Activated CD4-positive, alpha-beta T cell treated with anti-CD3 and anti-CD28 coated beads for 4 hours (primary cell): ENCODE measurements around the gene CCDC69.
"Not testable (repeated sequence)": the region's sequence is repeated elsewhere in the genome, so short reads cannot be mapped to it uniquely, and the experiment has no call there.

Source experiments
- DNase-seq, 2 donors: peaks; one replicate each; pipeline ENCODE4 v3.0.0-alpha.2; 2020

Gene CCDC69

GRCh38 chr5:151219789-151220188 lies 4.1 kb downstream of the CCDC69 start:
- DNase-seq: no peak

GRCh38 chr5:151219138-151219537 lies 4.8 kb downstream of the CCDC69 start:
- no peak for DNase-seq

- DNase-seq: no peak
Observed at GRCh38 chr5:151218177-151218576, 5.7 kb downstream of the CCDC69 start.

DNA sequence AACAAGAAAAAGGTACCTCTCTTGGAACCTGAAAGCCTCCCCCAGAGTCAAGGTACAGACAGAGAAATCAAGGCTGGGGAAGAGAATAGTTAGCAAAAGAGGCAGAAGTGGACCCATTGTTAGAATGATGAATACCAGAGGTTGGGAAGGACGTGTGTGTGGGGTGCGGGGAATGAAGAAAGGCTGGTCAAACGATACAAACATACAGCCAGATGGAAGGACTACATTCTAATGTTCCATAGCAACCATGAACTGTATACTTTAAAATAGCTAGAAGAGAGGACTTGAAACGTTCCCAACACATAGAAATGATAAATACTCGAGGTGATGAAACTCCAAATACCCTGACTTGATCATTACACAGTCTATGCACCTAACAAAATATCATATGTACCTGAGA lies 7.1 kb downstream of the CCDC69 start:
- DNase-seq: no peak

- DNase-seq: no peak
Observed at GRCh38 chr5:151215546-151215880, 8.4 kb downstream of the CCDC69 start.

- no peak for DNase-seq
Observed at GRCh38 chr5:151214614-151215545, 9.0 kb downstream of the CCDC69 start.

DNA sequence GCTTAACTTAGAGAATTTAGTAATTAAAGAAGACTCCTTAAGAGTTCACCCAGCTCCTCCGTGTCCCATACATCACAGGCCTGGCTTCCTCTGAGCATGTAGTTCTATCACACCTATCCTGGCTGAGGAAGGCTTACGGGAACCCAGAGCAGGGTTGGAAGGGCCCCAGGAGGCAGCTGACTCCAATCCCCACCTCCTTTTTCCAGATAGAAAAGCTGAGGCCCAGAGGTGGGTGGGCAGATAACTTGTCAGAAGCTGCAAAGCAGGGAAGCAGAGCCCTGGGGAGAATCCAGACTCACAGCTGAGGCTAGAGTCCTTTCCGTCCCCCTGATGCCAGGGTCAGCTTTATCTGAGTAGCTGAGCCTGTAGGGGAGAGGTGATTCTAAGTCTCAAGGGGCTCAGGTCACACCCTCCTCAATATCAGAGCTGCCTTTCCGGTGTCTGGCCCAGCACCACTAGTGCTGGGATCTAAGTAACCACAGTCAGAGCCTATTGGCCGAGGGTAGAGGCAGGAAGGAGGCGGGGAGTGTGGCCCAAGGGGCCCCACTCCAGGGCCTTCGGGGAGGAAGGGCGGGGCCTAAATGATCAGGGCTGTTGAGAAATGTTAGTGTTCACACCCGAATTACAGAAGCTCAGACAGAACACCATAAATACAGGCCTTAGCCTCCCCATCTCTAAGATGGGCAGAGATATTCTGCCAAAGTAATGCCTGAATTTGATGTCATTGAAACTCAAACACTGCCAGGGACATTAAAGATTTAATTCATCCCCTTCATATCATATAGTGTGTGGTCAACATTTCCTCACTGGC lies 9.9 kb downstream of the CCDC69 start:
- peak; percentile 72 to 75 for DNase-seq

GRCh38 chr5:151212406-151212798 lies 11.5 kb downstream of the CCDC69 start:
- no peak for DNase-seq

GRCh38 chr5:151208481-151208914 lies 15.4 kb downstream of the CCDC69 start:
- no peak for DNase-seq

GRCh38 chr5:151205411-151205810 lies 18.5 kb downstream of the CCDC69 start:
- DNase-seq: no peak

- DNase-seq: no peak
Observed at GRCh38 chr5:151204051-151204450, 19.8 kb downstream of the CCDC69 start.

DNA sequence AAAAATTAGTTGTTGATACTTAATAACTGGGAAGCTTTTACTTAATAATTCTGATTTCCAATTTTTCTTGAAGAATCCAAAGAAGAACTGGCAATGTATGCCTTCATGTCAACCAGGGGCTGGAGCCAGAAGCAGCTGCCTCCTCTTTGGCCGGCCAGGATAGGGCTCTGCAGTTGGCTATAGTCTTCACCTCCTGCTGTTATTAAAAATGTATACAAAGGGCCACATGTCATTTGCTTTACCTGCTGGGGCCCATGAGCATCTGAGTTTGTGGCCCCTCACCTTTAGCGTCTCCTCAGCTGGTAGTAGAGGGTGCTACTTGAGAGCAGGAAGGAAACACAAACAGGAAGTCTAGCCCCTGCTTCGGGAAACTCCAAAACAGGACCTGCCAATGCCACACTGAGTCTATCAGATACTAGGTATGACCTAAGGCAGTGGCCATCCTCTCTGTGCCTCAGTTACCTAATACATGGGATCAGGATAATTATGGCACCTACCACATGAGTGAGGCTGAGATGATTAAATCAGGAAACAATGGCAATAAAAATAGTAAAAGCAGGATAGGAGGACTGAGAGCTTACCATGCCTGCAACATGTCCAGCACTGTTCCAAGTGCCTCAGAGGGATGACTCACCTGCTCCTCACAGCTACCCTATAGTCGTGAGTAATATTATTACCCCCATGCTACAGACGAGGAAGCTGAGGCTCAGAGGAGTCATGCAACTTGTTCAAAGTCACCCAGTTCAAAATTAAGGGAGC lies 21.3 kb downstream of the CCDC69 start:
- peak; percentile 45 to 46 for DNase-seq

DNA sequence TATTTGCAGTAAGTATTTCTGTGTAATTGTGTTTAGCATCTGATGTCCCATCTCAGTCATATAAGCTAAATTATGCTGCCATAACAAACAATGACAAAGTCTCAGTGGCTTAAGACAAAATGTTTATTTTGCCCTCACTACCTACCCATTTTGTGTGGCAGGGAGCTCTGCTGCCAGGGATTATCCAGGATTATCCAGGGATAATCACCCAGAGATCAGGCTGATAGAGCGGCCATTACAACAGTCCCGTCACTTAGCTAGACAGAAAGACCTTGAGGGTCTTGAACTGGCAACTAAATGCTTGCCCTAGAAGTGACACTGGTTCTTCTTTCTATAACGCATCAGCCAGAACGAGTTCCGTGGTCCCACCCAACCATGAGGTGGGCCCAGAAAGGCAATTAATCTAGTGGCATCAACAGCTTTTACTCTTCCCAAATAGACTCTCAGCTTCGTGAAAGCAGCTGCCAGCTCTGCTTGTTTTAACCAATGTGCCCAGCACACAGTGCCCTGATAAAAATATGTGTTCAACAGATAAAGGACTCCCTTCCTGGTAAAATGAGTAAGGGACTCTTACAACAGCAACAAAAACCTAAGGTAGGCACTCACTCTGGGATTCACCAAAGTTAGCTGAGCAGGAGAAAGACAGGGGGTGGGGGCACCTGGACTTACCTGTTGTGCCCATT lies 22.8 kb downstream of the CCDC69 start:
- no peak for DNase-seq

DNA sequence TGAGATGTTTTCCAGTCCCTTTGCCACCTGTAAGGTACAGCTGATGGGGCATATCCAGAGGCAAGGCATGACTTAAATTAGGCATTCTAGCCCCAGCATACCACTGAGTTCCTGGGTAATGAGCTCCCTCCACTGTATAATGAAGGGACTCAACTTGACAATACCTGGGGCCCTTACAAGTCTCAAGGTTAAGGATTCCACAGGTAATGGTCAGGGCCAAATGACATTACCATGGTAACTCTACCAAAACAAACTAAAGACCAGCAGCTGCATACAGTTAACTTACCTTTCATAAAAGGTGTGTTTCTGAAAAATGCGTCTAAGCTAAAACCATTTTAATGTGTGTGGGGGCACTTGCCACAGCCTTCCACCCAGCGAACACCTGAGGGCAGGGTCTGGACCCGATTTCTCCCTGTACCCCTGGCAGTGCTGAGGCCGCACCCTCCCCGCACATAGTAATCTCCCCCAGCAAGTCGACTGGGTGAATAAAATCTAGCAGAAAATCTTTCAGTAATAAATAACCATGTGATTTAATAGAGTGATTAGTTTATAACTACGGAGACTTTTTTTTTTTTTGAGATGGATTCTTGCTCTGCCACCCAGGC lies 24.2 kb downstream of the CCDC69 start:
- DNase-seq: no peak

- no peak for DNase-seq
Observed at GRCh38 chr5:151198861-151199260, 25.0 kb downstream of the CCDC69 start.

DNA sequence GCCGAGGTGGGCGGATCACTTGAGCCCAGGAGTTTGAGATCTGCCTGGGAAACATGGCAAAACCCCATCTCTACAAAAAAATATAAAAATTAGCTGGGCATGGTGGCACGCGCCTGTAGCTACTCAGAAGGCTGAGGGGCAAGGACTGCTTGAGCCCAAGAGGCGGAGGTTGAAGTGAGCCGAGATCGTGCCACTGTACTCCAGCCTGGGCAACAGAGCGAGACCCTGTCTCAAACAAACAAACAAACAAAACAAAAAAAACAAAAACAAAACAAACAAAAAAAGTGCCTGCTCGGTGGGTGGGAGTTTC lies 26.6 kb downstream of the CCDC69 start:
- not testable (repeated sequence) for DNase-seq

GRCh38 chr5:151196556-151197290 lies 27.2 kb downstream of the CCDC69 start:
- DNase-seq: no peak

- peak; percentile 54 to 64 for DNase-seq
Observed at GRCh38 chr5:151195622-151196021, 28.3 kb downstream of the CCDC69 start.

- no peak for DNase-seq
Observed at GRCh38 chr5:151192626-151193025, 31.3 kb downstream of the CCDC69 start.

DNA sequence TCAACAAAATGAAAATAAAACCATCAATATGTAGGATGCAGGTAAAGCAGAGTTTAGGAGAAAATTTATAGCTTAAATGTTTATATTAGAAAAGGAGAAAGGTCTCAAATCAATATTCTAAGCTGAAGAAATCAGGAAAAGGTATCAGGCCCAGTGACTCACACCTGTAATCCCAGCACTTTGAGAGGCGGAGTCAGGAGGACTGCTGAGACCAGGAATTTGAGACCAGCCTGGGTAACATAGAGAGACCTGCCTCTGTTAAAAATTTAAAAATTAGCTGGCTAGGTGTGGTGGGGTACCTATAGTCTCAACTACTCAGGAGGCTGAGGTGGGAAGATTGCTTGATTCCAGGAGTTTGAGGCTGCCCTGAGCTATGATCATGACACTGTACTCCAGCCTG lies 32.2 kb downstream of the CCDC69 start:
- no peak for DNase-seq

DNA sequence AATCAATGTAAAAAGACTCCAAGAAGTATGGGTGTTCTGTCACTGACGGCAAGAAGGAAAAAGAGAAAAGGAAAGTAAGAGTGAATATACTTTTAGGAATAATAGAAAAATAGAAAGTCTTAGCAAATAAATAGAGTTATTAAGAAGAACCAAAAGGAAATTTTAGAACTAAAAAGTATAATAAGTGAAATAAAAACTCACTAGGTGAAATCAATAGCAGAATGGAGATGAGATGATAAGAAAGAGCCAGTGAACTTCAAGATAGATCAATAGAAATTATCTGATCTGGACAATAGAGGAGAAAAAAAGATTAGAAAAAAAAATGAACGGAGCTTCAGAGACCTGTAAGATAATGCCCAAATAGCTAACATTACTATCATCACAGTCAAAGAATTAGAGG lies 34.7 kb downstream of the CCDC69 start:
- no peak for DNase-seq

DNA sequence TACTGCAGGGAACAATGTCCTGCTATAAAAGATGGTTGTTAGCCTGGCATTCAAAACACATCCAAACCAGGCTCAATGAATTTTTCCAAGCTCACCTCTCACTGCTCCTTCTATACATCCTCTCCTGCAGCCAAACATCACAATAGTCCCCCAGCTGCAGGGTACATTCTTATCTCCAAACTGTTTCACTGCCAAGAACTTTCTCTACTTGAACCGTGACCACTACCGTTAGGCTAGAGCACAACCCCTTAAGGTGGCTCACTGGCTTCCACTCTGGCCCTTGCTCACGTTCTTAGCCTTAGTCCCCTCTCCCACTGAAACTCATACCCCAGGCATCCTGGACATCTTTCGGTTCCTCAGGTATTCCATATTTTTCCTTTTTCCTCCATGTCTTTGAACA lies 37.4 kb downstream of the CCDC69 start:
- DNase-seq: no peak
